Measurements from ENCODE around the gene MTG2. TPM values are rescaled to one million over a fixed set of nuclear protein-coding genes. Genes with fewer than 3 reads are reported as not detected.

MTG2 gene
- total RNA-seq, 1 donor from 2014 or later, result 32.9 TPM

- no peak for TF ChIP-seq CTCF (conservative IDR thresholded peaks at IDR 0.05)
- no peak overlapping the region for H3K4me3 Mint-ChIP-seq
- no peaks in the 10 kb centered on the region for H3K36me3 Mint-ChIP-seq (ENCODE audit: low read depth)
- no peaks in the 10 kb centered on the region for H3K27me3 Mint-ChIP-seq (ENCODE audit: low read depth)
- no peaks in the 10 kb centered on the region for H3K9me3 Mint-ChIP-seq
- H3K4me1 Mint-ChIP-seq, result peaks cover 30% of the 10 kb centered on the region
- no peak overlapping the region for H3K27ac Mint-ChIP-seq (ENCODE audit: unreplicated experiment)
- DNase-seq (ENCODE audit: low read depth, low spot score), result no peak
Observed at GRCh38 chr20:62243106-62243505, 60.3 kb downstream of the MTG2 start.

GRCh38 chr20:62243906-62244515 is 61.2 kb downstream of the MTG2 start:
- Mint-ChIP-seq H3K27me3 (ENCODE audit: low read depth) (no peaks in the 10 kb centered on the region), H3K9me3 (no peaks in the 10 kb centered on the region), H3K27ac (ENCODE audit: unreplicated experiment) (no peak overlapping the region), H3K4me3 (no peak overlapping the region), H3K4me1 (peaks cover 29% of the 10 kb centered on the region), H3K36me3 (ENCODE audit: low read depth) (no peaks in the 10 kb centered on the region)
- DNase-seq (ENCODE audit: low read depth, low spot score), result no peak
- TF ChIP-seq CTCF (conservative IDR thresholded peaks at IDR 0.05), result no peak

DNA sequence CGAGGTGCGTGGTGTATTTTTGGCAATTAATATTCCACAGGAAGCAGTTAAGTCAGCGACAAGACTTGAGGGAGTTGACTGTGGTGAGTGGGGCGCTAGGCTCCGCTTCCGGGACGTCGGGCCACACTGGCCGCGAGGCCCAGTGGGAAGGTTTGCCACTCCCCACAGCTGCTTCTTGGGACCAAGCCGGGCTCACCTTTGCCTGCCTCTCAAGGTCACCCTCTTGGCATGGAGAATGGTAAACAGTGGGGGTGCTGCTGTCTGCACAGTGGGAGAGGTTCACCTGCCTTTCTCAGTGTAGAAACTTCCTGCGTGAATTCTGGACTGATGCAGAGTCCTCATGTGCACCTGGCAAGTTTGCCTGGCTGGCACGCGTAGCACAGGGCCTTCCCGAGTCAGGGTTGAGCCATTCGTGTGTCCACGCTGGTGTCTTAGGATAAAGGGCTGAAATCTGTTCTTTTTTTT is 61.8 kb downstream of the MTG2 start:
- Mint-ChIP-seq H3K4me3 (no peak overlapping the region), H3K27me3 (ENCODE audit: low read depth) (no peaks in the 10 kb centered on the region), H3K36me3 (ENCODE audit: low read depth) (no peaks in the 10 kb centered on the region), H3K9me3 (no peaks in the 10 kb centered on the region), H3K4me1 (peaks cover 23% of the 10 kb centered on the region), H3K27ac (ENCODE audit: unreplicated experiment) (no peak overlapping the region)
- TF ChIP-seq CTCF (conservative IDR thresholded peaks at IDR 0.05), result no peak
- no peak for DNase-seq (ENCODE audit: low read depth, low spot score)

GRCh38 chr20:62245911-62246280 is 63.1 kb downstream of the MTG2 start:
- Mint-ChIP-seq H3K27ac (ENCODE audit: unreplicated experiment) (no peak overlapping the region), H3K36me3 (ENCODE audit: low read depth) (no peaks in the 10 kb centered on the region), H3K27me3 (ENCODE audit: low read depth) (no peaks in the 10 kb centered on the region), H3K9me3 (no peaks in the 10 kb centered on the region), H3K4me1 (peaks cover 21% of the 10 kb centered on the region), H3K4me3 (no peak overlapping the region)
- no peak for DNase-seq (ENCODE audit: low read depth, low spot score)
- no peak for TF ChIP-seq CTCF (conservative IDR thresholded peaks at IDR 0.05)

GRCh38 chr20:62246431-62246830 is 63.6 kb downstream of the MTG2 start:
- Mint-ChIP-seq H3K27me3 (ENCODE audit: low read depth) (no peaks in the 10 kb centered on the region), H3K36me3 (ENCODE audit: low read depth) (no peaks in the 10 kb centered on the region), H3K4me1 (peaks cover 19% of the 10 kb centered on the region), H3K9me3 (no peaks in the 10 kb centered on the region), H3K4me3 (no peak overlapping the region), H3K27ac (ENCODE audit: unreplicated experiment) (peak overlapping the region; percentile 62)
- no peak for TF ChIP-seq CTCF (conservative IDR thresholded peaks at IDR 0.05)
- DNase-seq (ENCODE audit: low read depth, low spot score), result no peak
